ENCODE measurements around the gene KIF3B.
A peak's percentile ranks its signal among the peaks of the same experiment; 100 is the strongest.
"Not testable (repeated sequence)": the region's sequence is repeated elsewhere in the genome, so short reads cannot be mapped to it uniquely, and the experiment has no call there.

KIF3B gene

DNA sequence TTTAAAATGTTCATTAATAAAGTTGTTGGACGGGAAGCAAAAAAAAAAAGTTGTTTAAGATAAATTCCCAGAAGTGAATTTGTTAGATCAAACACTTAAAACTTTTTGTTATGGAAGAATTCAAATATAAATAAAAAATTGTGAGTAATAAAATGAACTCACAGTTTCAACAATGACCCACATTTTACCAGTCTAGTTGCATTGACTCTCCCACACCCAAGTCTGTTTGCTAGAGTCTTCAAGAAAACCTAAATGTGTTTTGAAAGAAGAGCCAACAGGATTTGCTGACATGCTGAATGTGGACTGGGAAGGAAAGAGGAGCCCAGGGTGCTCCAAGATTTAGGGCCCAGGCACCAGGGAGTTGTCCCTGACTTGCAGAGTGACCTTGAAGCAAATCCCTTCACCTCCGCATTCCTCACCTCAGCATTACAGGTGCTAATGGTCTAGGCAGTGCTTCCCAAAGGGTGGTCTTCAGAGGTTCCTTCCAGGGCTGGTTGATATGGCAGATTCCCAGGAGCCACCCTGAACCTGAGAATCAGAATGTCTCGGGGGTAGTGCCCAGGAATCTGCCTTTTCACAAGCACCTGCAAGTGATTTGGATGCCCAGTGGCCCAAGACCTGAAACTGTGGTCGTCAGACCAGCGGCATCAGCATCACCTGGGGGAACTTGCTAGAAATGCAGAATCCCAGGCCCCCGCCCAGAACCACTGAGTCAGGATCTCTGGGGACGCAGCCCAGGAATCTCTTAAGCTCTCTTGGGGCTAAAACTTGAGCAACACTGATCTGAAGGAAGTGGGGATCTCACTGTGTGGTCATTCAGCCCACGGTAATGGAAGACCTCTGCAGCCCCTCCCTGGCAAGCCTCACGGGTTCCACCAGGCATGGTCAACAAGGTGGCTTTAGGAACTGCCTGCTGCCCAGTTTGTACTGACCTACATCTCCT lies 38.7 kb upstream of the KIF3B start:
- Mint-ChIP-seq H3K9me3 (no peaks in the 10 kb centered on the region), H3K27me3 (no peaks in the 10 kb centered on the region), H3K27ac (no peak overlapping the region), H3K4me3 (no peak overlapping the region), H3K4me1 (ENCODE audit: low read depth) (peaks cover 38% of the 10 kb centered on the region), H3K36me3 (ENCODE audit: low read depth) (peaks cover 38% of the 10 kb centered on the region)

DNA sequence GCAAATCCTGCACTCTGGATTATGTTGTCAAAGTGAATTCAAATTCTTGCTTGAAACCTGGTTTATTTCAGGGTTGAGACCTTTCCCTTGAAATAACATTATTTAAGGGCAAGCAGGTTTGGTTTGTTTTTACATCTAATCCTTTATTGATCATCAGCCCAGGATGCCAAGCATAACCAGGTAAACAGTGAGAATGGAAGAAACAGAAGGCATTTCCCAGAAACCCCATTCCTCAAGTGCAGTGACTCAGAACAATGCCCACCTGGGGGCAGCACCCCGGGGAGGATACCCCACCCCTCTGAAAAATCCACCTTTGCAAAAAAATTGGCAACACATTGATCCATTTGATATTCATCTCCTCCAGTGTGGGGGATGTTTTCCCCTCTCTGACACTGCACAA lies 37.2 kb upstream of the KIF3B start:
- Mint-ChIP-seq H3K27me3 (no peaks in the 10 kb centered on the region), H3K4me1 (ENCODE audit: low read depth) (peaks cover 44% of the 10 kb centered on the region), H3K36me3 (ENCODE audit: low read depth) (peaks cover 25% of the 10 kb centered on the region), H3K9me3 (no peaks in the 10 kb centered on the region), H3K27ac (peak overlapping the region; percentile 65), H3K4me3 (no peak overlapping the region)

DNA sequence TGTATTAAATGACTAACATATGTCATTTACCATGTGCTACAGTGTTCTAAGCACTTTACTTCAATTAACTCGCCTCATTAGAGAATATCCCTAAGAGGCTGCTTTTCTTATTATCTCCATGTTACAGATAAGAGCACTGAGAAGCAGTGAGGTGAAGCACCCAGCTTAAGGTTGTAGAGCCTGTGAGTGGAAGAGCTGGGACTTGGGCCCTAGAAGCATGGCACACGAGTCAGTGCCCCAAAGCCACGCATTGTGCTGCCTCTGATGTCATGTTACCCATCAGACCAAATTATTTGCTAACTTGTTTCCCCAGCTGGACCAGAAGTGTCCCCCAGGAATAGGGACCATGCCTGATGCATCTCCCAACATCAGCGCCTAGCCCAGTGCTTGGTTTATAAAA lies 35.6 kb upstream of the KIF3B start:
- Mint-ChIP-seq H3K27me3 (no peaks in the 10 kb centered on the region), H3K4me3 (no peak overlapping the region), H3K9me3 (no peaks in the 10 kb centered on the region), H3K27ac (no peak overlapping the region), H3K36me3 (ENCODE audit: low read depth) (peaks cover 9% of the 10 kb centered on the region), H3K4me1 (ENCODE audit: low read depth) (peaks cover 51% of the 10 kb centered on the region)

- Mint-ChIP-seq H3K9me3 (no peaks in the 10 kb centered on the region), H3K4me1 (ENCODE audit: low read depth) (peaks cover 57% of the 10 kb centered on the region), H3K27ac (peak overlapping the region; percentile 58), H3K36me3 (ENCODE audit: low read depth) (no peaks in the 10 kb centered on the region), H3K4me3 (no peak overlapping the region), H3K27me3 (no peaks in the 10 kb centered on the region)
These were observed 33.2 kb upstream of the KIF3B start for GRCh38 chr20:32244150-32244823.

DNA sequence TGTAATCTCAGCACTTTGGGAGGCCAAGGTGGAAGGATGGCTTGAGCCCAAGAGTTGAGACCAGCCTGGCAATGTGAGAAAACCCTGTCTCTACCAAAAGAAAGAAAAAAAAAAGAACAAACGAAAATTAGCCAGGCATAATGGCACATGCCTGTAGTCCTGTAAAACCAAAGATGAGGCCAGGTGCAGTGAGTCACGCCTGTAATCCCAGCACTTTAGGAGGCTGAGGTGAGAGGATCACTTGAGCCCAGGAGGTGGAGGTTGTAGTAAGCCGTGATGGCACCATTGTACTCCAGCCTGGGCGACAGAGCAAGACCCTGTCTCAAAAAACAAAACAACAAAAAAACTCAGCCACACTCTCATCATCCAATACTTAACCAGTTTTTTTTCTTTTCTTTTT lies 32.5 kb upstream of the KIF3B start:
- H3K4me3 Mint-ChIP-seq = no peak overlapping the region
- peak overlapping the region; percentile 58 for H3K27ac Mint-ChIP-seq
- H3K27me3 Mint-ChIP-seq = no peaks in the 10 kb centered on the region
- no peaks in the 10 kb centered on the region for H3K36me3 Mint-ChIP-seq (ENCODE audit: low read depth)
- no peaks in the 10 kb centered on the region for H3K9me3 Mint-ChIP-seq
- H3K4me1 Mint-ChIP-seq (ENCODE audit: low read depth) = peaks cover 57% of the 10 kb centered on the region

DNA sequence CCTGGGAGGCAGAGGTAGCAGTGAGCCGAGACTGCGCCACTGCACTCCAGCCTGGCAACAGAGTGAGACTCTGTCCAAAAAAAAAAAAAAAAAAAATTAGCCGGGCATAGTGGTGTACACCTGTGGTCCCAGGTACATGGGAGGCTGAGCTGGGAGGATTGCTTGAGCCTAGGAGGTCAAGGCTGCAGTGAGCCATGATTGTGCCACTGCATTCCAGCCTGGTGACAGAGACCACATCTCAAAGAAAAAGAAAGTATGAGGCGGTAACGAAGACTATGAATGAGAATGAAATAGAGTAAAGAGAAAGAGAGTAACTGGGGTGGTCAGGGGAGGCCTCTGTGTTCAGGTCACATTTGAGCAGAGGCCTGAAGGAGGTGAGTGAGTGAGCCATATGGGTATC lies 31.2 kb upstream of the KIF3B start:
- H3K36me3 Mint-ChIP-seq (ENCODE audit: low read depth); H3K27me3 Mint-ChIP-seq; H3K4me3 Mint-ChIP-seq; H3K9me3 Mint-ChIP-seq: not testable (repeated sequence)
- H3K4me1 Mint-ChIP-seq (ENCODE audit: low read depth) = peaks cover 56% of the 10 kb centered on the region
- H3K27ac Mint-ChIP-seq = peak overlapping the region; percentile 43

- Mint-ChIP-seq H3K4me3 (no peak overlapping the region), H3K27me3 (no peaks in the 10 kb centered on the region), H3K9me3 (no peaks in the 10 kb centered on the region), H3K4me1 (ENCODE audit: low read depth) (peaks cover 69% of the 10 kb centered on the region), H3K27ac (peak overlapping the region; percentile 90), H3K36me3 (ENCODE audit: low read depth) (peaks cover 11% of the 10 kb centered on the region)
These were observed 29.4 kb upstream of the KIF3B start for GRCh38 chr20:32248043-32248442.

GRCh38 chr20:32249030-32249738 lies 28.3 kb upstream of the KIF3B start:
- H3K9me3 Mint-ChIP-seq = no peaks in the 10 kb centered on the region
- H3K27ac Mint-ChIP-seq = peak overlapping the region; percentile 90
- peaks cover 16% of the 10 kb centered on the region for H3K36me3 Mint-ChIP-seq (ENCODE audit: low read depth)
- peaks cover 78% of the 10 kb centered on the region for H3K4me1 Mint-ChIP-seq (ENCODE audit: low read depth)
- H3K27me3 Mint-ChIP-seq = no peaks in the 10 kb centered on the region
- H3K4me3 Mint-ChIP-seq = peak overlapping the region; percentile 31

DNA sequence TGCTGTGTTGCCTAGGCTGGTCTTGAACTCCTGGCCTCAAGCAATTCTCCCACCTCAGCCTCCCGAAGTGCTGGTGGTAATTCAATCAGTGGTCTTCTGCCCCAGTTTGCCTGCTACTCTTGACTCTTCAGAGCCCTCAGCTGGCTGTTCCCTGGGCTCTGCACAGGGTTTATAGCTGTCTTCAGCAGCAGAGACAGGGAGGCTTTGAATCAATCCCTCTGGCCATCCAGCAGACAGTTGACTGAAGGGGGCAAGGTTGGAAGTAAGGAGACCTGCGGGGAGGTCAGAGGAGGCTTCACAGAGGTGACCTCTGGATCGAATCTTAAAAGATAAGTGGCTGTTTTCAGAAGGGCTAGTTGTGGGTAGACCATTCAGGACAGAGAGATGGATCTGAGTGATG lies 26.0 kb upstream of the KIF3B start:
- H3K4me3 Mint-ChIP-seq = peak overlapping the region; percentile 79
- peak overlapping the region; percentile 96 for H3K27ac Mint-ChIP-seq
- H3K27me3 Mint-ChIP-seq = no peaks in the 10 kb centered on the region
- no peaks in the 10 kb centered on the region for H3K9me3 Mint-ChIP-seq
- peaks cover 82% of the 10 kb centered on the region for H3K4me1 Mint-ChIP-seq (ENCODE audit: low read depth)
- peaks cover 16% of the 10 kb centered on the region for H3K36me3 Mint-ChIP-seq (ENCODE audit: low read depth)

GRCh38 chr20:32252189-32252588 lies 25.3 kb upstream of the KIF3B start:
- peaks cover 16% of the 10 kb centered on the region for H3K36me3 Mint-ChIP-seq (ENCODE audit: low read depth)
- peaks cover 83% of the 10 kb centered on the region for H3K4me1 Mint-ChIP-seq (ENCODE audit: low read depth)

GRCh38 chr20:32260973-32261372 lies 16.5 kb upstream of the KIF3B start:
- H3K27ac Mint-ChIP-seq; H3K9me3 Mint-ChIP-seq; H3K36me3 Mint-ChIP-seq (ENCODE audit: low read depth); H3K4me3 Mint-ChIP-seq; H3K27me3 Mint-ChIP-seq: not testable (repeated sequence)
- peaks cover 21% of the 10 kb centered on the region for H3K4me1 Mint-ChIP-seq (ENCODE audit: low read depth)

More at GRCh38 chr20:32252189-32252588, 25.3 kb upstream of the KIF3B start:
- H3K27ac Mint-ChIP-seq = peak overlapping the region; percentile 96
- no peaks in the 10 kb centered on the region for H3K27me3 Mint-ChIP-seq
- peak overlapping the region; percentile 79 for H3K4me3 Mint-ChIP-seq
- H3K9me3 Mint-ChIP-seq = no peaks in the 10 kb centered on the region

GRCh38 chr20:32261644-32262043 lies 15.8 kb upstream of the KIF3B start:
- no peaks in the 10 kb centered on the region for H3K9me3 Mint-ChIP-seq
- H3K4me1 Mint-ChIP-seq (ENCODE audit: low read depth) = peaks cover 14% of the 10 kb centered on the region
- H3K36me3 Mint-ChIP-seq (ENCODE audit: low read depth) = no peaks in the 10 kb centered on the region

DNA sequence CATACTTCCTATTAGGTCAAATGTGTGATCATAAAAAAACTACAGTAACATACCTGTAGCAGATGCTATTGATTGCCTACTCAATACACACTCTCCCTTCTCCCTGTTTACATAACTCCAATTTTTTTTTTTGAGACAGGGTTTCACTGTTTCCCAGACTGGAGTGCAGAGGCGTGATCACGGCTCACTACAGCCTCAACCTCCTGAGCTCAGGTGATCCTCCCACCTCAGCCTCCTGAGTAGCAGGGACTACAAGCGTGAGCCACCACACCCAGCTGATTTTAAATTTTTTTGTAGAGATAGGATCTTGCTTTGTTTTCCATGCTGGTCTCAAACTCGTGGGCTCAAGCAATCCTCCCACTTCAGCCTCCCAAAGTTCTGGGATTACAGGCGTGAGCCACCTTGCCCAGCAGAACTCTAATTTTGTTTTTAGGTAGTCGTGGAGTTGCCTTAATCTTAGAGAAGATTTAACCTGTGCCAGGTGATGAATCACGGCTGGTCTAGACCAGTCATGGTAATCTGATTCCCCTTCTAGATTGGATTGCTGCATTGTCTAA lies 14.0 kb upstream of the KIF3B start:
- no peaks in the 10 kb centered on the region for H3K27me3 Mint-ChIP-seq
- no peak overlapping the region for H3K27ac Mint-ChIP-seq
- no peaks in the 10 kb centered on the region for H3K9me3 Mint-ChIP-seq
- no peak overlapping the region for H3K4me3 Mint-ChIP-seq
- H3K36me3 Mint-ChIP-seq (ENCODE audit: low read depth) = no peaks in the 10 kb centered on the region
- H3K4me1 Mint-ChIP-seq (ENCODE audit: low read depth) = no peaks in the 10 kb centered on the region

More at GRCh38 chr20:32261644-32262043, 15.8 kb upstream of the KIF3B start:
- Mint-ChIP-seq H3K4me3 (no peak overlapping the region), H3K27ac (no peak overlapping the region), H3K27me3 (no peaks in the 10 kb centered on the region)

DNA sequence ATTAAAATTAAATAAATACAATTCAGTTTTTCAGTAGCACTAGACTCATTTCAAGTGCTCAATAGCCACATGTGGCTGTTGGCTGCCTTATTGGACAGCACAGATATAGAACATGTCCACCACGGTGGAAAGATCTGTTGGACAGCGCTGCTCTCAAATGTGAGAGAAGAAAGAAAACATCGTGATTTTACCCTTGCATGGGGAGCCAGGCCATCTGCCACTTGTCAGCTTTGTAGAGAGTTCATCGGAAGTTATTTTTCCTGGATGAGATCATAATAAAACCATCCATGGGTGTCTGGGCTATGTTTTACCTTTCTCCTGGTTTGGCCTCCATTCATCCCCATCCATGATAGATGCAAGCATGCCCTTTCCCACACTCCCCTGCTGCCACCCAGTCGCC lies 5.8 kb upstream of the KIF3B start:
- Mint-ChIP-seq H3K4me3 (no peak overlapping the region), H3K36me3 (ENCODE audit: low read depth) (peaks cover 4% of the 10 kb centered on the region), H3K4me1 (ENCODE audit: low read depth) (peaks cover 14% of the 10 kb centered on the region), H3K27me3 (no peaks in the 10 kb centered on the region), H3K9me3 (peaks cover 13% of the 10 kb centered on the region), H3K27ac (no peak overlapping the region)

DNA sequence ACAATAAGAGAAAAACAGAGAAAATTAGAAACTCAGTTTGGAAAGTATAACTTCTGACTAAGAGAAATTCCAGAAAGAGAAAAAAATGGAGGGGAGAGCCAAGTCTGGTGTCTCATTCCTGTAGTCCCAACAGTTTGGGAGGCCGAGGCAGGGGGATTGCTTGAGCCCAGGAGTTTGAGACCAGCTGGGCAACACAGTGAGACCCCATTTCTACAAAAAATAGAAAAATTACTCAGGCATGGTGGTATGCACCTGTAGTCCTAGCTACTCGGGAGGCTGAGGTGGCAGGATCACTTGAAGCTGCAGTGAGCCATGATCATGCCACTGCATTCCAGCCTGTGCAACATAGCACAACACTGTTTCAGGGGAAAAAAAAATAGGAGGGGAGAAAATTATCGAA lies 3.1 kb upstream of the KIF3B start:
- Mint-ChIP-seq H3K4me3 (no peak overlapping the region), H3K36me3 (ENCODE audit: low read depth) (peaks cover 14% of the 10 kb centered on the region), H3K27ac (no peak overlapping the region), H3K9me3 (peaks cover 13% of the 10 kb centered on the region), H3K4me1 (ENCODE audit: low read depth) (peaks cover 34% of the 10 kb centered on the region), H3K27me3 (no peaks in the 10 kb centered on the region)

Data from stimulated activated naive CD8-positive, alpha-beta T cell treated with anti-CD3 and anti-CD28 coated beads, Interleukin-15, Interleukin-2, amounts not matched to agents 100 ng/mL and 50 ng/mL, for 24 hours (primary cell).